ENCODE results near the gene PSAPL1.

The PSAPL1 gene

DNA sequence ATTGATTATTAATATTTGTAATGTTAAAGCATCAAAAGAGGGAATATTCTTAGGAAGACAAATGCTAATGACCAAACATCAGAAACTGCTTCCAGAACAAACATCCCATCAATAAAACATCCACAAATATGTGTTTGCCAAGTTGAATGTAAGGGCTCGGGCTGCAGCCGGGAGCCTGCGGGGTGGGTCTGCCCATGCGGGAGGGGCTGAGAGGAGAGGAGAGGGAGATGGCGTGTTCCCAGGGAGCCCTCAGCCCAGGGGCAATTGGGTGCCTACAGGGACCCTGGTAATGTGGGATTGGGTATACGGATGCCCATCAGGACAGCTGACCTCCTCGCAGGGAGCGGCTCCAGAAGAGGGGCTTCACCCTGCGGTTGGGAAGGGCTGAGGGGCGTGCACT lies 38.4 kb upstream of the PSAPL1 start:
- Histone ChIP-seq H3K4ac (ENCODE audit: low read depth in 1 of 2, low read length in 2 of 2) (no peak overlapping the region), H3K9ac (ENCODE audit: low read length) (no peak overlapping the region), H4K8ac (ENCODE audit: low read length) (no peak overlapping the region), H3K36me3 (ENCODE audit: control insufficient read depth in 1 of 2, insufficient read depth in 2 of 2, low read depth in 1 of 2, low read length in 2 of 2) (no peaks in the 10 kb centered on the region), H2AFZ (ENCODE audit: low read depth, low read length) (no peak overlapping the region), H2BK12ac (ENCODE audit: low read length in 2 of 2) (no peak overlapping the region), H2AK5ac (ENCODE audit: low read length, severe bottlenecking) (no peak overlapping the region), H3K14ac (ENCODE audit: low read length in 2 of 2) (no peak overlapping the region), H3K9me3 (ENCODE audit: control insufficient read depth, low read length) (no peaks in the 10 kb centered on the region), H3K18ac (ENCODE audit: low read depth in 1 of 2, low read length in 2 of 2) (no peak overlapping the region), H3K27me3 (ENCODE audit: control insufficient read depth in 1 of 2, insufficient read depth in 1 of 2, low read length in 2 of 2) (peaks cover 33 to 36% of the 10 kb centered on the region in 2 experiments), H2BK15ac (ENCODE audit: low read depth, poor library complexity, severe bottlenecking) (no peak overlapping the region), H3K27ac (ENCODE audit: low read length, poor library complexity, severe bottlenecking) (no peak overlapping the region), H2BK120ac (ENCODE audit: low read depth, low read length) (no peak overlapping the region), H3K79me1 (replicated peaks; ENCODE audit: low read length, poor library complexity, severe bottlenecking) (no peaks in the 10 kb centered on the region), H4K91ac (ENCODE audit: low read length) (no peak overlapping the region), H2BK5ac (ENCODE audit: low read depth, low read length, poor library complexity, severe bottlenecking) (no peak overlapping the region), H3K4me3 (ENCODE audit: insufficient read depth in 1 of 2, low read depth in 1 of 2, low read length in 2 of 2) (no peak overlapping the region), H3K4me1 (ENCODE audit: control insufficient read depth, insufficient read depth, low read depth, low read length) (peaks cover 3% of the 10 kb centered on the region), H3K23ac (ENCODE audit: low read length in 2 of 2) (no peak overlapping the region), H3K4me2 (ENCODE audit: low read length, poor library complexity, severe bottlenecking) (no peak overlapping the region)
- WGBS, result 89% methylated on average over 10 of the region's 10 CpGs
- DNase-seq, result no peak

DNA sequence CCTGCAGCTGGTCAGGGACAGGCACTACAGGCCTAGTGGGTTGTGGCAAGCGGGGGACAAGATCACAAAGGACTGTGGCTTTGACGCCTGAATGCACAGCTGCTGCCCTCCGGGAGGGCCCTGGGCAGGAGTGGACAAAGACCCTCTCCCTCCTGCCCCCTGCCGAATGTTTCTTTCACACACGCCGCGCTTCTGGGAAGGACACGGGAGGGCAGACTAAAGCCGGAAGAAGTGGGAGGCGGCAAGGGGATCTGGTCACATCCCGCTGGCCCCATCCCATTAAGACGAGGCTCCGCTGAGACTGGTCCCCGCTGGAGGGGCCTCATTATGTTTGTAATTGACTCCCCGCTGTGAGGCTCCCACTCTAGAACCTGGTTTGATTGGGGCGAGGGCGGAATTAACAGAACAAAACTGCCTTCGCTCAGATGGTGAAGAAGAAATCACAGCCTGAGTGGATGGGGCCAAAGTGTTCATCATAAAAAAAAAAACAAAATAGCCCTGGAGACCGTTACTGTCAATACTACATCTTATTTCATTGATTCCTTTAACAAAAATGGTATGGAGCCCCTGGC lies 37.8 kb upstream of the PSAPL1 start:
- Histone ChIP-seq H2AK5ac (ENCODE audit: low read length, severe bottlenecking) (no peak overlapping the region), H3K79me1 (replicated peaks; ENCODE audit: low read length, poor library complexity, severe bottlenecking) (no peaks in the 10 kb centered on the region), H3K4ac (ENCODE audit: low read depth in 1 of 2, low read length in 2 of 2) (no peak overlapping the region), H3K27me3 (ENCODE audit: control insufficient read depth in 1 of 2, insufficient read depth in 1 of 2, low read length in 2 of 2) (peaks cover 33 to 39% of the 10 kb centered on the region in 2 experiments), H2AFZ (ENCODE audit: low read depth, low read length) (no peak overlapping the region), H3K36me3 (ENCODE audit: control insufficient read depth in 1 of 2, insufficient read depth in 2 of 2, low read depth in 1 of 2, low read length in 2 of 2) (no peaks in the 10 kb centered on the region), H3K18ac (ENCODE audit: low read depth in 1 of 2, low read length in 2 of 2) (no peak overlapping the region), H3K9ac (ENCODE audit: low read length) (no peak overlapping the region), H3K14ac (ENCODE audit: low read length in 2 of 2) (no peak overlapping the region), H3K4me3 (ENCODE audit: insufficient read depth in 1 of 2, low read depth in 1 of 2, low read length in 2 of 2) (no peak overlapping the region), H3K9me3 (ENCODE audit: control insufficient read depth, low read length) (no peaks in the 10 kb centered on the region), H2BK12ac (ENCODE audit: low read length in 2 of 2) (no peak overlapping the region), H2BK15ac (ENCODE audit: low read depth, poor library complexity, severe bottlenecking) (no peak overlapping the region), H3K4me1 (ENCODE audit: control insufficient read depth, insufficient read depth, low read depth, low read length) (peaks cover 3% of the 10 kb centered on the region), H3K23ac (ENCODE audit: low read length in 2 of 2) (no peak overlapping the region), H3K4me2 (ENCODE audit: low read length, poor library complexity, severe bottlenecking) (no peak overlapping the region), H3K27ac (ENCODE audit: low read length, poor library complexity, severe bottlenecking) (no peak overlapping the region), H2BK5ac (ENCODE audit: low read depth, low read length, poor library complexity, severe bottlenecking) (no peak overlapping the region), H2BK120ac (ENCODE audit: low read depth, low read length) (no peak overlapping the region), H4K91ac (ENCODE audit: low read length) (no peak overlapping the region), H4K8ac (ENCODE audit: low read length) (no peak overlapping the region)
- 52% methylated on average over 19 of the region's 19 CpGs for WGBS
- no peak for DNase-seq

DNA sequence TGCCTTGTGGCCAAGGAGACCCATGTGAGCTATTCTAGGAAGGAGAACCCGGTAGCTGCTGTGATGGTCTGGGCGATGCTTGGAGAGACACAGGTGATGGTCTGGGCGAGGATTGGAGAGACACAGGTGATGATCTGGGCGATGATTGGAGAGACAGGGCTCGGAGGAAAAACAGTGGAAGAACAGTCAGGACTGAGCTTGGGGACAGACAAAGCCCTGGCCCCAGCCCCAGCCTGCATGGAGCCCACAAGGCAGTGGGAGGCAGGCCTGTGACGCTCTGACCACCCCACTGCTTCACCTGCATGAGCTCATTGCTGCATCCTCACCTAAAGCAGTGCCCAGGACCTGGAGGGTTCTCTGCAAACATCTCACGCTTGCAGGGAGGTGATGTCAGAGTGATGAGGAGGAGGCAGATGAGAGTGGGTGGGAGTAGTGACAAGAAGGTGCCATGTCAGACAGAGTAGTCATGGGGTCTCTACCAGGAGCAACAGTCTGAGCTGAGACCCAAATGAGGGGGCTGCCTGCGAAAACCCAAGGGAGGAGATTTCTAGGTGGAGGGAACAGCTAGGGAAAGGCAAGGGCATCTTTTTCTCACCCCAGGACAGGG lies 35.9 kb upstream of the PSAPL1 start:
- 87% methylated on average over 7 of the region's 8 CpGs for WGBS
- H3K9ac ChIP-seq (ENCODE audit: low read length), result no peak overlapping the region
- H3K79me1 ChIP-seq (replicated peaks; ENCODE audit: low read length, poor library complexity, severe bottlenecking), result no peaks in the 10 kb centered on the region
- H3K36me3 ChIP-seq (ENCODE audit: control insufficient read depth in 1 of 2, insufficient read depth in 2 of 2, low read depth in 1 of 2, low read length in 2 of 2), result no peaks in the 10 kb centered on the region
- H3K4ac ChIP-seq (ENCODE audit: low read depth in 1 of 2, low read length in 2 of 2), result no peak overlapping the region
- H3K4me1 ChIP-seq (ENCODE audit: control insufficient read depth, insufficient read depth, low read depth, low read length), result peaks cover 3% of the 10 kb centered on the region
- DNase-seq, result no peak
- no peak overlapping the region for H3K4me2 ChIP-seq (ENCODE audit: low read length, poor library complexity, severe bottlenecking)
- H2AFZ ChIP-seq (ENCODE audit: low read depth, low read length), result no peak overlapping the region
- no peak overlapping the region for H2AK5ac ChIP-seq (ENCODE audit: low read length, severe bottlenecking)
- H4K91ac ChIP-seq (ENCODE audit: low read length), result no peak overlapping the region
- H2BK5ac ChIP-seq (ENCODE audit: low read depth, low read length, poor library complexity, severe bottlenecking), result no peak overlapping the region
- H2BK120ac ChIP-seq (ENCODE audit: low read depth, low read length), result no peak overlapping the region
- H3K9me3 ChIP-seq (ENCODE audit: control insufficient read depth, low read length), result peaks cover 5% of the 10 kb centered on the region
- H3K27me3 ChIP-seq (ENCODE audit: control insufficient read depth in 1 of 2, insufficient read depth in 1 of 2, low read length in 2 of 2), result peaks cover 31 to 39% of the 10 kb centered on the region in 2 experiments
- no peak overlapping the region for H2BK12ac ChIP-seq (ENCODE audit: low read length in 2 of 2)
- no peak overlapping the region for H2BK15ac ChIP-seq (ENCODE audit: low read depth, poor library complexity, severe bottlenecking)
- H3K14ac ChIP-seq (ENCODE audit: low read length in 2 of 2), result no peak overlapping the region
- H3K18ac ChIP-seq (ENCODE audit: low read depth in 1 of 2, low read length in 2 of 2), result no peak overlapping the region
- no peak overlapping the region for H3K4me3 ChIP-seq (ENCODE audit: insufficient read depth in 1 of 2, low read depth in 1 of 2, low read length in 2 of 2)
- H4K8ac ChIP-seq (ENCODE audit: low read length), result no peak overlapping the region
- H3K27ac ChIP-seq (ENCODE audit: low read length, poor library complexity, severe bottlenecking), result no peak overlapping the region
- no peak overlapping the region for H3K23ac ChIP-seq (ENCODE audit: low read length in 2 of 2)

DNA sequence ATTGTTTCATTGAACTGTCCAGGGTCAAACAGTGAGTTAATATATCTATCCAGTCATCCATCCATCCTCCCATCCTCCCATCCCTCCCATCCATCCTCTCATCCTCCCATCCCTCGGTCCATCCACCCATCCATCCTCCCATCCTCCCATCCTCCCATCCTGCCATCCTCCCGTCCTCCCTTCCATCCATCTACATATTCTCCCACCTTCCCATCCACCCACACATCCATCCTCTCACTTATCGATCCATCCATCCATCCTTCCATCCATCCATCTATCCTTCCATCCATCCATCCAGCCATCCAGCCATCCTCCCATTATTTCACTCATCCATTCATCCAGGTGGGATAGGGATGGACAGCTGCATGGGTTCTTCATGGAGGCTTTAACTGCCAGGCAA lies 35.4 kb upstream of the PSAPL1 start:
- 87% methylated on average over 3 of the region's 3 CpGs for WGBS
- Histone ChIP-seq H3K36me3 (ENCODE audit: control insufficient read depth in 1 of 2, insufficient read depth in 2 of 2, low read depth in 1 of 2, low read length in 2 of 2) (no peaks in the 10 kb centered on the region), H3K4me2 (ENCODE audit: low read length, poor library complexity, severe bottlenecking) (no peak overlapping the region), H3K23ac (ENCODE audit: low read length in 2 of 2) (no peak overlapping the region), H2BK15ac (ENCODE audit: low read depth, poor library complexity, severe bottlenecking) (no peak overlapping the region), H2AK5ac (ENCODE audit: low read length, severe bottlenecking) (no peak overlapping the region), H3K9me3 (ENCODE audit: control insufficient read depth, low read length) (peaks cover 7% of the 10 kb centered on the region), H3K9ac (ENCODE audit: low read length) (no peak overlapping the region), H3K27me3 (ENCODE audit: control insufficient read depth in 1 of 2, insufficient read depth in 1 of 2, low read length in 2 of 2) (peaks cover 31 to 39% of the 10 kb centered on the region in 2 experiments), H3K79me1 (replicated peaks; ENCODE audit: low read length, poor library complexity, severe bottlenecking) (no peaks in the 10 kb centered on the region), H3K14ac (ENCODE audit: low read length in 2 of 2) (no peak overlapping the region), H3K4me3 (ENCODE audit: insufficient read depth in 1 of 2, low read depth in 1 of 2, low read length in 2 of 2) (no peak overlapping the region), H2BK12ac (ENCODE audit: low read length in 2 of 2) (no peak overlapping the region), H2AFZ (ENCODE audit: low read depth, low read length) (no peak overlapping the region), H2BK5ac (ENCODE audit: low read depth, low read length, poor library complexity, severe bottlenecking) (no peak overlapping the region), H4K91ac (ENCODE audit: low read length) (no peak overlapping the region), H4K8ac (ENCODE audit: low read length) (no peak overlapping the region), H3K27ac (ENCODE audit: low read length, poor library complexity, severe bottlenecking) (no peak overlapping the region), H3K18ac (ENCODE audit: low read depth in 1 of 2, low read length in 2 of 2) (no peak overlapping the region), H3K4me1 (ENCODE audit: control insufficient read depth, insufficient read depth, low read depth, low read length) (peaks cover 3% of the 10 kb centered on the region), H3K4ac (ENCODE audit: low read depth in 1 of 2, low read length in 2 of 2) (no peak overlapping the region), H2BK120ac (ENCODE audit: low read depth, low read length) (no peak overlapping the region)
- DNase-seq, result no peak

All from mesenchymal stem cell (in vitro differentiated cells and primary cell).